Prostate gland (tissue), 2 donors: ENCODE data around the gene GRAMD2A.

Source experiments
- CTCF ChIP-seq, 4 experiments: fragments of 200-600 bp in 2 of 4; fragments of 450-650 bp in 2 of 4; sonication (generic) in 2 of 4; IDR thresholded peaks; 1 replicate in 3 of 4; 2 replicates in 1 of 4; pipeline ENCODE4 v1.5.1; 2016 to 2019; ENCODE audit warnings: antibody characterized with exemption in 4 of 4, mild to moderate bottlenecking in 2 of 4, moderate library complexity in 2 of 4
- POLR2A ChIP-seq: fragments of 450-650 bp; IDR thresholded peaks from one replicate; pipeline ENCODE4 v1.6.1; 2016; ENCODE audit warnings: antibody characterized with exemption, mild to moderate bottlenecking

GRCh38 chr15:72135719-72136118, 61.9 kb downstream of the GRAMD2A start:
- TF ChIP-seq CTCF (IDR thresholded peaks at IDR 0.05), result no peak
- TF ChIP-seq POLR2A, result no peak
